Measurements from ENCODE around the gene TSPAN32. TPM values are rescaled to one million over a fixed set of nuclear protein-coding genes. Genes with fewer than 3 reads are reported as not detected.

TSPAN32 gene, protein sequence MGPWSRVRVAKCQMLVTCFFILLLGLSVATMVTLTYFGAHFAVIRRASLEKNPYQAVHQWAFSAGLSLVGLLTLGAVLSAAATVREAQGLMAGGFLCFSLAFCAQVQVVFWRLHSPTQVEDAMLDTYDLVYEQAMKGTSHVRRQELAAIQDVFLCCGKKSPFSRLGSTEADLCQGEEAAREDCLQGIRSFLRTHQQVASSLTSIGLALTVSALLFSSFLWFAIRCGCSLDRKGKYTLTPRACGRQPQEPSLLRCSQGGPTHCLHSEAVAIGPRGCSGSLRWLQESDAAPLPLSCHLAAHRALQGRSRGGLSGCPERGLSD
- total RNA-seq (2022; extraction: Qiagen RNA extraction; ENCODE audit: low read depth): not detected in 5 replicates

DNA sequence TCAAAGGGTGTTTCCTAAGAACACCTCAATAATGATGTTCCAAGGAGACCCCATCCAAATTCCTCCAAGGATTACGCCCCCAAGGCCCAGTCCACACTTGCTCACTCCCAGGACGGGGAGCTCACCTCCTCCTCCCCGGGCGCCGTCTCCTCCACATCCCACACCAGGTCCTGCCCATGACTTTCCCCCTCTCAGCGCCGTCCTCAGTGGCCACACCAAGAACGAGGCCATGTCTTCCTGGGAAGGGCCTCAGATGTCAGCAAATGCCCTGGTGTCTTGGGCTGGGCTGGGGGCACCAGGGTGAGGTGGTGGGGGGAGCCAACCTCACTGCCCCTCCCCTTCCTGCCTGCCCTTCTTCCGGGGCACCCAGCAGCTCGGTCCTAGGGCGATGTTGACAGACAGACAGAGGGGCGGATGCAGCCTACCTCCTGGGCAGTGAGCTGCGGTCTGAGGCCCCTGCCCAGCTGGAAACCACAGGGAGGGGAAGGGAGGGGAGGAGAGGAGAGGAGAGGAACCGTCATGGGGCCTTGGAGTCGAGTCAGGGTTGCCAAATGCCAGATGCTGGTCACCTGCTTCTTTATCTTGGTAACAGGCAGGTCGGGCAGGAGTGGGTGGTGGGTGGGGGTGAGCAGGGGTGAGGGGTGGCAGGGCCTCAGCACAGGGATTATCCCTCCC is at the start of gene TSPAN32, which contains the start of gene C11orf21:
Gene TSPAN32, plus strand, starts transcription at position 383 of the 675 bp plus-strand sequence. Its CDS starts 137 bp downstream, at position 520.
Gene C11orf21, minus strand, starts transcription at position 288 of the 675 bp plus-strand sequence. Its CDS starts 110 bp downstream, at position 178.

DNA sequence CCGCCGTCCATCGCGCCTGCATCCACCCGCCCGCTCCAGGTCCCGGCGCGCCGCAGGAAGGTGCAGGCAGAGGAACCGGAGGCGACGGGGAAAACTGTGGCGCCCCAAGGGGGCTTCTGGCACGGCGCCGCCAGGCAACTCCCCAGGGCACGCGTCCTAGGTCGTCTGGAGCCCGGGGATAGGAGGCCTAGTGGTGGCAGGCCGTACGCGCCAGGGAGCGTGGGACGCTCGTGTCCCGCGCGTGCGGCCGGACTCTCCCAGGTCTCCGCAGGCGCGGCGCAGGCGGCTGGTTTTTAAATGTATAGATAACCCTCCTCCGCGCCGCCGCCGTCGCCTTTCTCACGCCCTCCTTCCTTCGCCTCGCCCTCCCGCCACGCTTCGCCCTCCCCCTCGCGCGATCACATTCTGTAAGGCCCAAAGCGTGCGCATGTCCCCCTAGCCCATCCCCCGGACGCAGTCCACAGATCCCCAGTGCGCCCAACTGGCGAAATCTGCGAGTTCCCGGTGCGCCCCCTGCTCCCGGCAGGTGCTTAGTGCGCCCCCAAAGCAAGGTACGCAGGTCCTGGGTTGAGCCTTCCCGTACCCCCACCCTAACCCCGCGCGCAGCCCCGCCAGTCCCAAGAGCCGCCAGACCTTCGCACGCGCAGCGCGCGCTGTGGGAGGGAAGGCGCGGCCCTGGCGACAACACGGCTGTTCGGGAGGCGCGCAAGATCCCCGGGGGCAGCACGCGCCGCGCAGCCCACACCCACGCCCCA is 31.3 kb upstream of the TSPAN32 start, which contains the start of gene ASCL2:
Gene ASCL2, minus strand, starts transcription at position 267 of the 755 bp plus-strand sequence. Its CDS starts 256 bp downstream, at position 11.

Other genes starting within 250 kb of the TSPAN32 start
- 1.9 to 3.3 TPM (median 3.1 TPM) in 5 replicates for gene IGF2, start 162.6 kb upstream of the TSPAN32 start, total RNA-seq (2022; extraction: Qiagen RNA extraction; ENCODE audit: low read depth)
- not detected in 5 replicates for gene INS, start 140.8 kb upstream of the TSPAN32 start, total RNA-seq (2022; extraction: Qiagen RNA extraction; ENCODE audit: low read depth)
- gene TH, start 130.2 kb upstream of the TSPAN32 start, total RNA-seq (2022; extraction: Qiagen RNA extraction; ENCODE audit: low read depth): 0.14 TPM in 1 of 5 replicates, not detected in the others
- gene ASCL2, start 31.4 kb upstream of the TSPAN32 start, total RNA-seq (2022; extraction: Qiagen RNA extraction; ENCODE audit: low read depth): not detected in 5 replicates
- not detected in 5 replicates for gene C11orf21, start 95 bp upstream of the TSPAN32 start, total RNA-seq (2022; extraction: Qiagen RNA extraction; ENCODE audit: low read depth)
- gene CD81, start 75.3 kb downstream of the TSPAN32 start, total RNA-seq (2022; extraction: Qiagen RNA extraction; ENCODE audit: low read depth): 250 to 408 TPM (median 392 TPM) in 5 replicates
- gene TSSC4, start 98.7 kb downstream of the TSPAN32 start, total RNA-seq (2022; extraction: Qiagen RNA extraction; ENCODE audit: low read depth): 32.7 to 76.9 TPM (median 68.3 TPM) in 5 replicates
- gene TRPM5, start 142.5 kb downstream of the TSPAN32 start, total RNA-seq (2022; extraction: Qiagen RNA extraction; ENCODE audit: low read depth): not detected in 5 replicates
- 0.62 to 1.0 TPM (median 0.71 TPM) in 4 of 5 replicates, not detected in the other for gene KCNQ1, start 143.0 kb downstream of the TSPAN32 start, total RNA-seq (2022; extraction: Qiagen RNA extraction; ENCODE audit: low read depth)